GM20431 (cell line): ENCODE measurements around the gene CLDN16.

Experiments
- in situ Hi-C: fragments of 300-500 bp; cut with MseI, MboI; formaldehyde crosslinking; loops from one replicate; pipeline ENCODE4 v1.15.0; 2020; ENCODE audit warnings: low sequenced_read_pairs; ENCODE audit not compliant: unreplicated experiment

CLDN16 gene

DNA sequence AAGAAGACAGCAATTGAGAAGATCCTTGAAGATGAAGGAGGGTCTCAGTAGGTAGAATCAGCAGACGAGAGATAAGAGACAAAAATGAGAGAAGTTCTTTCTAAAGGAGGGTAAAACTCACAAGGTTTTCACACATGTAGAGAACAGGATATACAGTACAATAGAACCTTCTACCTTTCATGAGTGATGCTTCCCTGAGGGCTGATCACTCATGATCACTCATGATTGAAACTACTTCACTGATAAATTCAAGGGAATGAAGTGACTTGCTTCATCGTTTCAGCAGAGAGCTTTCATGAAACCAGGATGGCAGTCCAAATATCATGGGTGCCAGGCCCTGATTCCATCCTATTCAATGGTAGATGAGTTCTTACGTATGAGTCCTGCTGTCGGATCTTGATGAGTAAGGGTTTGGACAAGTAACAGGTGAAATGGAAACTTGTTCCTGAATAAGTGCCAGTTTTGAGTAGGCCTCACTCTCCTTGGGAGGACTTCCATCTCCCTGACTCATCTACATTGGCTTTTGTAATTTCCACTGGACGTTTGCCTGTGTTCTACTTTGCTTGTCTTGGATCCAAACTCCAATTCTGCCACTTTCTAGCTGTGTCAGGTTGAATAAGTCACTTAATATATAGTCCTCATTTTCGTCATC lies 9.6 kb upstream of the CLDN16 start:
- in situ Hi-C loops = no loop called here

DNA sequence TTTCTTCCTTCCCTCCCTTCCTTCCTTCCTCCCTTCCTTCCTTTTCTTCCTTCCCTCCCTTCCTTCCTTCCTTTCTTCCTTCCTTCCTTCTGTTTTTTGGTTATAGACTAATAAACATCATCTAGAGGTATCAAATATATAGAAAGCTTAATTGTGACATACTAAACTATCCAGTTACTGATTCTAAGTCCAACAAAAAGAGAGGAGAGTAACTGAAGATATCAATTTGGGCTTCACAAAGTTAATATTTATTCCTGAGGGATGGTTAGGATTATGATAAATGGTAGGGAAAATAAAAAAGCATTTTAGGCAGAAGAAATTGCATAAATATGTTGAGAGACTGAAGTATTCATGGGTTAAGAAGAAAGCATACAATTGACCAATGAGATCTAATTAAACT lies 7.8 kb upstream of the CLDN16 start:
- in situ Hi-C loops = no loop called here

GRCh38 chr3:190381441-190381840 lies 6.5 kb upstream of the CLDN16 start:
- in situ Hi-C loops = no loop called here

DNA sequence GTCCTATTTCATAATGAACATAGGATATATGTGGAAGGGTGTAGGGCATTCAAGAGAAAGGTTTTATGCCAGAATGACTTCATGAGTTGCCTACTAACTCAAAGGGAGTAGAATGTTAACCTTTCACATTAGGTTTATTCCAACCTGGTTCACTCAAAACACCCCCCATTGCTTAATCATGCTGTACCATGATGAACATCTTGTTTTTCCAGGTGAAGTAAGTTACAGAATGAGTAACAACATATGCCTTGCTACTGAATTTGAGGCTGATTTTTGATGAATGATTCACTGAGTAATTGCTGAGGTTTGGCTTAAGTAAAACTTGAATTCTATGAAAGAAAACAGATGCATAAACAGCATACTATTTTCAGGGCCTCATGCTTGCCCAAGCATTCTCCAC lies 5.9 kb upstream of the CLDN16 start:
- in situ Hi-C loops = no loop called here

- in situ Hi-C loops = no loop called here
These were observed 3.6 kb upstream of the CLDN16 start for GRCh38 chr3:190384309-190384756.

DNA sequence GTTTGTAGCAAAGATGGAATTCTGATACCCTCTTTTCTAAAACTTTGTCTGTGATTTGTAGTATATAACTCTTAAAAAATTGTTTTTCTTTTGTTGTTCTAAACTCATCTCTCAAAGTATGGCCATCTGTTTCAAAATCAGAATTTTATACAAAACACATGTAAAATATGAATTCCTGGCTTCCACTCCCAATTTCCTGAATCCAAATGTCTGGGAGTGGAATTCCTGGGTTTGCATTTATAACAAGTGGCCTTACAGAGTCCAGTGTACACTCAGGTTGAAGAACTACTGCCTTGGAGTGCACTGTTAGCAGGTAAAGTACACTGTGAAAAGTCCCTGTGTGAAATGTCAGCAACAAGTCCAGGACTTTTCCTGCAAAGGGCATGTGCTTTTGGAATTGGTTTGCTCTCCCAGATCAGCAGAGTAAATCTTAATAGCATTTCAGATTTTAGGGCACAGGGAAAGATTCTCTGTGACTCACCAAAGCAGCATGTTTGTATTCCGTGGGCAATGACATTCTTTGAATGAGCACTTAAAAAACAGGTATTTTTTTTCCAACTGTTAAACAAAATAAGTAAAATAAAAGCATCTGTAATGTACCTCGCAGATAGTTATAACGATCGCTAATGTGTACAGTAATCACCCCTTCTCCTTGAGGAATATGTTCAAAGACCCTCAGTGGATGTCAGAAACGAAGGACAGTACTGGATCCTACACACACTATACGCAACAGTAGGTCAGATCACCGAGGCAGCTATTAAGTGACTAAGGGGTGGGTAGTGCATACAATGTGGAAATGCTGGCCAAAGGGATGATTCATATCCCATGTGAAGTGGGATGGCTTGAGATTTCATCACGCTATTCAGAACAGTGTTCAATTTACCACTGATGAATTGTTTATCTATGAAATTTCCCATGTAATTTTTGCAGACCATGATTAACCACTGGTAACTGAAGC lies 2.0 kb upstream of the CLDN16 start:
- in situ Hi-C loops = no loop called here

GRCh38 chr3:190388703-190389102 lies 740 bp downstream of the CLDN16 start:
- in situ Hi-C loops = no loop called here

- in situ Hi-C loops = no loop called here
These were observed 8.0 kb downstream of the CLDN16 start for GRCh38 chr3:190396001-190396400.

- in situ Hi-C loops = no loop called here
These were observed 9.9 kb downstream of the CLDN16 start for GRCh38 chr3:190397889-190398288.

DNA sequence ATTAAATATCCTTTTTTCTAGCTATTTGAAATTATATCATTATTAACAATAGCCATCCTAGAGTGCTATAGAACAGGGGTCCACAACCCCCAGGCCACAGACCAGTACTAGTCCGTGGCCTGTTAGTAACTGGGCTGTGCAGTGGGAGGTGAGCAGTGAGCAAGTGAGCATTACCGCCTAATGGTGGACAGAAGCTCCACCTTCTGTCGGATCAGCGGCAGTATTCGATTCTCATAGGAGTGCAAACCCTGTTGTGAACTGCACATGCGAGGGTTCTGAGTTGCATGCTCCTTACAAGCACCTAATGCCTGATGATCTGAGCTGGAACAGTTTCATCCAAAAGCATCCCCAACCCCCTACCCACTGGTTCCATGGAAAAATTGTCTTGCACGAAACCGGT lies 11.7 kb downstream of the CLDN16 start:
- in situ Hi-C loops = loop anchor here (25.0 kb wide), 1 partner anchor 437 kb away; no protein-coding TSS in a partner anchor

GRCh38 chr3:190401963-190402362 lies 14.0 kb downstream of the CLDN16 start:
- in situ Hi-C loops = loop anchor here (25.0 kb wide), 1 partner anchor 440 kb away; no protein-coding TSS in a partner anchor

DNA sequence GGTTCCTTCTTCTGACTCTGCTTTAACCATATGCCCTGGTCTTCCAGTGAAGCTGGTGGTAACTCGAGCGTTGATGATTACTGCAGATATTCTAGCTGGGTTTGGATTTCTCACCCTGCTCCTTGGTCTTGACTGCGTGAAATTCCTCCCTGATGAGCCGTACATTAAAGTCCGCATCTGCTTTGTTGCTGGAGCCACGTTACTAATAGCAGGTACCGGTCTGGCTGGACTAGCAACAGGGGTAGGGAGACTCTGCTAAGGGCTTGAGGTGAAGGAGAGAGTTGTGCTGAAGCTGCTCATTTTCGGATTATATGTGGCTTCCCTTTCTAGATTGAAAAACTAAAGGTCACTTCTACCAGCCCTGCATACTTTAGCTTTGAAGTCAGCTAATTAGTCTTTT lies 16.8 kb downstream of the CLDN16 start:
- in situ Hi-C loops = loop anchor here (25.0 kb wide), 1 partner anchor 442 kb away; no protein-coding TSS in a partner anchor

- in situ Hi-C loops = loop anchor here (25.0 kb wide), 1 partner anchor 452 kb away; no protein-coding TSS in a partner anchor
These were observed 26.3 kb downstream of the CLDN16 start for GRCh38 chr3:190414297-190414696.

- in situ Hi-C loops = loop anchor here (25.0 kb wide), 1 partner anchor 462 kb away; no protein-coding TSS in a partner anchor
These were observed 36.1 kb downstream of the CLDN16 start for GRCh38 chr3:190424108-190424477.

DNA sequence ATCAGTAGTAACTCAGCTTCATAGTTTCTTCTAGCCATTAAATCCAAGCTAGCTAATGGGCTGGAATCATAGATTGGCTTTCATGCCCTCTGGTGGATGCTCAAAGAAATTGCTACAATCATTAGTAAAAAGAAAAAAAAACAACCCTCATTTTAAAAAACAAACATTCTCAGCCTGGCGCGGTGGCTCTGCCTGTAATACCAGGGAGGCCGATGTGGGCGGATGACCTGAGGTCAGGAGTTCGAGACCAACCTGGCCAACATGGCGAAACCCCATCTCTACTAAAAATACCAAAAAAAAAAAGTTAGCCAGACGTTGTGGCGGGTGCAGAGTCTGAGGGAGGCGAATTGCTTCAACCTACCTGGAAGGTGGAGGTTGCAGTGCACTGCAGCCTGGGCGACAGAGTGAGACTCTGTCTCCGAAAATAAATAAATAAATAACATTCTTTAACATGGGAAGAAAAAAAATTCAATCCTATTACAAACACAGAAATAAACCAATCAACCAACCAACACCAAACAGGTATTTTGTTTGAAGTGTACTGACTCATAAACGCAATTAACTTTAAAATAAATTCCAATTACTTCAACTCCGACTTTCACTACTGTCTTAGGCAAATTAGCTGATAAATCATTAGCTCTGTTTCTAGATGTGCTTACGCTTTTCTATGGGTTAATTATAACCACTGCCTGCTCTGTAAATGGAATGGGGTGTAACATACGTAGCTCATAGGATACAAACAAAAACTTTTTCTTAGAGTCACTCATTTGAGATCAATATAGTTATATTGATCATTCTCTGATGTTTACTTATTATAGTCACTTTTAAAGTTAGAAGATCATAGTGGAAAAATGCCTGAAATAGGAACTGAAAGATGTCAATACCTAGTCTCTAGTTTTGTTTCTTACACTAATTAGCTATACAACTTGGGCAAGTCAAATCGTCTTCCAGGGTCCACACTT lies 36.8 kb downstream of the CLDN16 start:
- in situ Hi-C loops = loop anchor here (25.0 kb wide), 1 partner anchor 462 kb away; no protein-coding TSS in a partner anchor

GRCh38 chr3:190425833-190426232 lies 37.9 kb downstream of the CLDN16 start:
- in situ Hi-C loops = no loop called here

- in situ Hi-C loops = no loop called here
These were observed 39.0 kb downstream of the CLDN16 start for GRCh38 chr3:190426806-190427507.

- in situ Hi-C loops = no loop called here
These were observed 41.7 kb downstream of the CLDN16 start for GRCh38 chr3:190429681-190430080.

DNA sequence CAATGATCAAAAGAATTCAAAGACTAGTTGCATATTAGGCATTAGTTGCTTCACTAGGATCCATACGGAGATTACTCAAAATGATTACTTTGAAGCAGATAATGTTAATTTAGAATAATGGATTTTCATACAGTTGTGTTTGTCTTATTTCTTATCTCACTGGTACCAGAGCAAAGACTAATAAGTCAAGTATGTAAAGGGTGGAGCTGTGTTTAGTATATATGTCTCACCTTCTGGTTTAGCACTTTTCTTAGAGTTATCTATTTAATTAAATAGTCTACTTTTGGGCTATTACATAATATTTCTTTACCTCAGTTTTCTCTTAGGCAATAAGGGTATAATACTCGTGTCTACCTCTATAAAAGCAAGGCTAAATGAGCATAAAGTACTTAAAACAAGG lies 42.9 kb downstream of the CLDN16 start:
- in situ Hi-C loops = no loop called here
